Measurements from ENCODE around the gene RALB.

RALB gene

GRCh38 chr2:120334068-120334467, 81.4 kb downstream of the RALB start:
- Histone ChIP-seq H3K36me3 (ENCODE audit: control insufficient read depth, insufficient read depth, low read length) (no peaks in the 10 kb centered on the region), H3K27ac (ENCODE audit: insufficient read depth, low read depth, low read length, poor library complexity, severe bottlenecking) (no peak overlapping the region), H3K4me3 (ENCODE audit: insufficient read depth, low read depth, low read length) (no peak overlapping the region), H3K4me1 (ENCODE audit: control insufficient read depth, insufficient read depth, low read length) (no peaks in the 10 kb centered on the region), H3K9me3 (ENCODE audit: control insufficient read depth, low read length) (no peaks in the 10 kb centered on the region), H3K27me3 (ENCODE audit: control insufficient read depth, insufficient read depth, low read length, poor library complexity, severe bottlenecking) (no peaks in the 10 kb centered on the region)
- WGBS, 2 experiments = 86 to 98% methylated on average over 1 of the region's 1 CpG

GRCh38 chr2:120336749-120337148, 84.1 kb downstream of the RALB start:
- Histone ChIP-seq H3K9me3 (ENCODE audit: control insufficient read depth, low read length) (no peaks in the 10 kb centered on the region), H3K27ac (ENCODE audit: insufficient read depth, low read depth, low read length, poor library complexity, severe bottlenecking) (no peak overlapping the region), H3K36me3 (ENCODE audit: control insufficient read depth, insufficient read depth, low read length) (no peaks in the 10 kb centered on the region), H3K4me1 (ENCODE audit: control insufficient read depth, insufficient read depth, low read length) (no peaks in the 10 kb centered on the region), H3K4me3 (ENCODE audit: insufficient read depth, low read depth, low read length) (no peak overlapping the region), H3K27me3 (ENCODE audit: control insufficient read depth, insufficient read depth, low read length, poor library complexity, severe bottlenecking) (peaks cover 17% of the 10 kb centered on the region)
- WGBS, 2 experiments = 78 to 81% methylated on average over 8 of the region's 8 CpGs

GRCh38 chr2:120338015-120338414, 85.4 kb downstream of the RALB start:
- H3K27me3 ChIP-seq (ENCODE audit: control insufficient read depth, insufficient read depth, low read length, poor library complexity, severe bottlenecking) = peaks cover 30% of the 10 kb centered on the region
- no peaks in the 10 kb centered on the region for H3K9me3 ChIP-seq (ENCODE audit: control insufficient read depth, low read length)
- 97 to 100% methylated on average over 1 of the region's 1 CpG for WGBS, 2 experiments
- no peak overlapping the region for H3K27ac ChIP-seq (ENCODE audit: insufficient read depth, low read depth, low read length, poor library complexity, severe bottlenecking)
- no peak overlapping the region for H3K4me3 ChIP-seq (ENCODE audit: insufficient read depth, low read depth, low read length)
- peaks cover under 1% of the 10 kb centered on the region for H3K4me1 ChIP-seq (ENCODE audit: control insufficient read depth, insufficient read depth, low read length)
- no peaks in the 10 kb centered on the region for H3K36me3 ChIP-seq (ENCODE audit: control insufficient read depth, insufficient read depth, low read length)

- H3K27me3 ChIP-seq (ENCODE audit: control insufficient read depth, insufficient read depth, low read length, poor library complexity, severe bottlenecking) = peaks cover 68% of the 10 kb centered on the region
- H3K4me3 ChIP-seq (ENCODE audit: insufficient read depth, low read depth, low read length) = no peak overlapping the region
- H3K27ac ChIP-seq (ENCODE audit: insufficient read depth, low read depth, low read length, poor library complexity, severe bottlenecking) = no peak overlapping the region
- peaks cover 13% of the 10 kb centered on the region for H3K4me1 ChIP-seq (ENCODE audit: control insufficient read depth, insufficient read depth, low read length)
- 76 to 86% methylated on average over 7 of the region's 7 CpGs for WGBS, 2 experiments
- no peaks in the 10 kb centered on the region for H3K36me3 ChIP-seq (ENCODE audit: control insufficient read depth, insufficient read depth, low read length)
- no peaks in the 10 kb centered on the region for H3K9me3 ChIP-seq (ENCODE audit: control insufficient read depth, low read length)
Observed at GRCh38 chr2:120341977-120342376, 89.3 kb downstream of the RALB start.

GRCh38 chr2:120342446-120342845, 89.8 kb downstream of the RALB start:
- H3K27me3 ChIP-seq (ENCODE audit: control insufficient read depth, insufficient read depth, low read length, poor library complexity, severe bottlenecking) = peaks cover 73% of the 10 kb centered on the region
- no peak overlapping the region for H3K4me3 ChIP-seq (ENCODE audit: insufficient read depth, low read depth, low read length)
- no peaks in the 10 kb centered on the region for H3K9me3 ChIP-seq (ENCODE audit: control insufficient read depth, low read length)
- H3K4me1 ChIP-seq (ENCODE audit: control insufficient read depth, insufficient read depth, low read length) = peaks cover 15% of the 10 kb centered on the region
- H3K36me3 ChIP-seq (ENCODE audit: control insufficient read depth, insufficient read depth, low read length) = no peaks in the 10 kb centered on the region
- 44 to 46% methylated on average over 7 of the region's 7 CpGs for WGBS, 2 experiments
- no peak overlapping the region for H3K27ac ChIP-seq (ENCODE audit: insufficient read depth, low read depth, low read length, poor library complexity, severe bottlenecking)

GRCh38 chr2:120343100-120343432, 90.4 kb downstream of the RALB start:
- Histone ChIP-seq H3K27ac (ENCODE audit: insufficient read depth, low read depth, low read length, poor library complexity, severe bottlenecking) (no peak overlapping the region), H3K9me3 (ENCODE audit: control insufficient read depth, low read length) (no peaks in the 10 kb centered on the region), H3K4me1 (ENCODE audit: control insufficient read depth, insufficient read depth, low read length) (peaks cover 22% of the 10 kb centered on the region), H3K4me3 (ENCODE audit: insufficient read depth, low read depth, low read length) (no peak overlapping the region), H3K27me3 (ENCODE audit: control insufficient read depth, insufficient read depth, low read length, poor library complexity, severe bottlenecking) (peaks cover 79% of the 10 kb centered on the region), H3K36me3 (ENCODE audit: control insufficient read depth, insufficient read depth, low read length) (no peaks in the 10 kb centered on the region)
- 45 to 51% methylated on average over 5 of the region's 5 CpGs for WGBS, 2 experiments

GRCh38 chr2:120343433-120344105, 90.9 kb downstream of the RALB start:
- peaks cover 84% of the 10 kb centered on the region for H3K27me3 ChIP-seq (ENCODE audit: control insufficient read depth, insufficient read depth, low read length, poor library complexity, severe bottlenecking)

More at GRCh38 chr2:120343433-120344105, 90.9 kb downstream of the RALB start:
- H3K4me3 ChIP-seq (ENCODE audit: insufficient read depth, low read depth, low read length) = no peak overlapping the region
- no peaks in the 10 kb centered on the region for H3K9me3 ChIP-seq (ENCODE audit: control insufficient read depth, low read length)
- peaks cover 26% of the 10 kb centered on the region for H3K4me1 ChIP-seq (ENCODE audit: control insufficient read depth, insufficient read depth, low read length)
- no peak overlapping the region for H3K27ac ChIP-seq (ENCODE audit: insufficient read depth, low read depth, low read length, poor library complexity, severe bottlenecking)
- WGBS, 2 experiments = 4 to 5% methylated on average over 43 of the region's 43 CpGs
- no peaks in the 10 kb centered on the region for H3K36me3 ChIP-seq (ENCODE audit: control insufficient read depth, insufficient read depth, low read length)

Data from ectodermal cell (in vitro differentiated cells).